ENCODE results near the gene PRR3.
A peak's percentile ranks its signal among the peaks of the same experiment; 100 is the strongest.

The PRR3 gene

GRCh38 chr6:30556906-30557682 is at the start of gene PRR3:
Gene PRR3 (plus strand): TSS chr6:30557295. CDS start chr6:30557345, 50 bp downstream.
- DNase-seq (ENCODE audit: low spot score): peak; percentile 92
- TF ChIP-seq CTCF (IDR thresholded peaks at IDR 0.05; ENCODE audit: extremely low read depth, insufficient read depth, missing control alignments): no peak
- in situ Hi-C loops (cut with MboI; ENCODE audit: low pct_unique_long_range_greater_than_20kb, low sequenced_read_pairs, unreplicated experiment): no loop called here

- in situ Hi-C loops (cut with MboI; ENCODE audit: low pct_unique_long_range_greater_than_20kb, low sequenced_read_pairs, unreplicated experiment): no loop called here
Measured at GRCh38 chr6:30507849-30508827, 49.0 kb upstream of the PRR3 start.

GRCh38 chr6:30508890-30509736 is 48.0 kb upstream of the PRR3 start:
- no peak for TF ChIP-seq CTCF (IDR thresholded peaks at IDR 0.05; ENCODE audit: extremely low read depth, insufficient read depth, missing control alignments)
- DNase-seq (ENCODE audit: low spot score): no peak
- in situ Hi-C loops (cut with MboI; ENCODE audit: low pct_unique_long_range_greater_than_20kb, low sequenced_read_pairs, unreplicated experiment): no loop called here

More at GRCh38 chr6:30507849-30508827, 49.0 kb upstream of the PRR3 start:
- TF ChIP-seq CTCF (IDR thresholded peaks at IDR 0.05; ENCODE audit: extremely low read depth, insufficient read depth, missing control alignments): no peak
- no peak for DNase-seq (ENCODE audit: low spot score)

- no peak for DNase-seq (ENCODE audit: low spot score)
- no peak for TF ChIP-seq CTCF (IDR thresholded peaks at IDR 0.05; ENCODE audit: extremely low read depth, insufficient read depth, missing control alignments)
- in situ Hi-C loops (cut with MboI; ENCODE audit: low pct_unique_long_range_greater_than_20kb, low sequenced_read_pairs, unreplicated experiment): no loop called here
Measured at GRCh38 chr6:30510419-30511168, 46.5 kb upstream of the PRR3 start.

- in situ Hi-C loops (cut with MboI; ENCODE audit: low pct_unique_long_range_greater_than_20kb, low sequenced_read_pairs, unreplicated experiment): no loop called here
- DNase-seq (ENCODE audit: low spot score): no peak
- TF ChIP-seq CTCF (IDR thresholded peaks at IDR 0.05; ENCODE audit: extremely low read depth, insufficient read depth, missing control alignments): no peak
Measured at GRCh38 chr6:30511169-30511546, 45.9 kb upstream of the PRR3 start.
